Breast epithelium (tissue), 3 donors: ENCODE results near the gene FAM228B.

Experiments used
- POLR2A ChIP-seq: fragments of 450-650 bp; IDR thresholded peaks from one replicate; pipeline ENCODE4 v1.6.1; 2016; ENCODE audit warnings: antibody characterized with exemption, mild to moderate bottlenecking, moderate library complexity
- POLR2AphosphoS5 ChIP-seq, 3 donors: sonication (generic); formaldehyde crosslinking; IDR thresholded peaks; one replicate each; pipeline ENCODE4 v1.6.1; 2017; ENCODE audit warnings: antibody characterized with exemption in 3 of 3
- TF ChIP-seq, protein P1 (sequence below), 3 donors: fragments of 450-650 bp; IDR thresholded peaks; one replicate each; pipeline ENCODE4 v1.5.1; 2016 to 2017; ENCODE audit warnings: antibody characterized with exemption in 3 of 3, mild to moderate bottlenecking in 3 of 3, moderate library complexity in 3 of 3

DNA sequence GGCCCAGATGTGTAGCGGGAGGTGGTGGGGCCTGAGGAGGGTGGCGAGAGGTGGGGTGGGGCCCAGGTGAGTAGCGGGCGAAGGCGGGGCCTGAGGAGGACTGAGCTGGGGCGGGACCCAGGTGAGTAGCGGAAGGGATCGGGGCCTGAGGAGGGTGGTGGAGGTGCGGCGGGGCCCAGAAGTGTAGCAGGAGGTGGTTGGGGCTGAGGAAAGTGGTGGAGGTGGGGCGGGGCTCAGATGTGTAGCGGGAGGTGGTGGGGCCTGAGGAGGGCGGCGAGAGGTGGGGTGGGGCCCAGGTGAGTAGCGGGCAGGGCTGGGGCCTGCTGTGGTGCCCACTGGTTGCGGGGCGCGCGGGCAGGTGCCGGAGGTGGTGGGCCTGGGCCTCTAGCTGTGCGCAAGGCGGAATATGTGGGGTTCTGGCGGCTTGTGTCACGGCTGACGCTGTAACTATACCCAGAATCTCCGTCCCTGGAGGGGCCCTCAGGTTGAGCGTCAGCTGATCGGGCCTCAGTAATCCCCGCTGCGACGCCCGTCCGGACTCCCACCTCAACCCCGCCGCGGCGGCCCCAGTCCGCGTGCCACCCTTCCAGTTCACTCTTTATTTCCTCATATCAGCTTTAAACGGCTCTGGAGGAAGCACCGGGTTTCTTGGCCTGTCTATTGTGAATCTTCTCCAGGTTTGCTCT is 46.3 kb upstream of the FAM228B start:
- TF ChIP-seq POLR2A (peak; percentile 16), POLR2AphosphoS5 (IDR thresholded peaks at IDR 0.05) (peak in 1 of 3 donors; percentile 41)
- TF ChIP-seq, protein P1, sequence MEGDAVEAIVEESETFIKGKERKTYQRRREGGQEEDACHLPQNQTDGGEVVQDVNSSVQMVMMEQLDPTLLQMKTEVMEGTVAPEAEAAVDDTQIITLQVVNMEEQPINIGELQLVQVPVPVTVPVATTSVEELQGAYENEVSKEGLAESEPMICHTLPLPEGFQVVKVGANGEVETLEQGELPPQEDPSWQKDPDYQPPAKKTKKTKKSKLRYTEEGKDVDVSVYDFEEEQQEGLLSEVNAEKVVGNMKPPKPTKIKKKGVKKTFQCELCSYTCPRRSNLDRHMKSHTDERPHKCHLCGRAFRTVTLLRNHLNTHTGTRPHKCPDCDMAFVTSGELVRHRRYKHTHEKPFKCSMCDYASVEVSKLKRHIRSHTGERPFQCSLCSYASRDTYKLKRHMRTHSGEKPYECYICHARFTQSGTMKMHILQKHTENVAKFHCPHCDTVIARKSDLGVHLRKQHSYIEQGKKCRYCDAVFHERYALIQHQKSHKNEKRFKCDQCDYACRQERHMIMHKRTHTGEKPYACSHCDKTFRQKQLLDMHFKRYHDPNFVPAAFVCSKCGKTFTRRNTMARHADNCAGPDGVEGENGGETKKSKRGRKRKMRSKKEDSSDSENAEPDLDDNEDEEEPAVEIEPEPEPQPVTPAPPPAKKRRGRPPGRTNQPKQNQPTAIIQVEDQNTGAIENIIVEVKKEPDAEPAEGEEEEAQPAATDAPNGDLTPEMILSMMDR (IDR thresholded peaks at IDR 0.05) = no peak
